RPMI8226 (cell line): ENCODE data around the gene DYRK1A.

ENCODE experiments used
- DNase-seq: peaks from one replicate; pipeline ENCODE4 v3.0.0-alpha.2; 2015

DYRK1A gene

DNA sequence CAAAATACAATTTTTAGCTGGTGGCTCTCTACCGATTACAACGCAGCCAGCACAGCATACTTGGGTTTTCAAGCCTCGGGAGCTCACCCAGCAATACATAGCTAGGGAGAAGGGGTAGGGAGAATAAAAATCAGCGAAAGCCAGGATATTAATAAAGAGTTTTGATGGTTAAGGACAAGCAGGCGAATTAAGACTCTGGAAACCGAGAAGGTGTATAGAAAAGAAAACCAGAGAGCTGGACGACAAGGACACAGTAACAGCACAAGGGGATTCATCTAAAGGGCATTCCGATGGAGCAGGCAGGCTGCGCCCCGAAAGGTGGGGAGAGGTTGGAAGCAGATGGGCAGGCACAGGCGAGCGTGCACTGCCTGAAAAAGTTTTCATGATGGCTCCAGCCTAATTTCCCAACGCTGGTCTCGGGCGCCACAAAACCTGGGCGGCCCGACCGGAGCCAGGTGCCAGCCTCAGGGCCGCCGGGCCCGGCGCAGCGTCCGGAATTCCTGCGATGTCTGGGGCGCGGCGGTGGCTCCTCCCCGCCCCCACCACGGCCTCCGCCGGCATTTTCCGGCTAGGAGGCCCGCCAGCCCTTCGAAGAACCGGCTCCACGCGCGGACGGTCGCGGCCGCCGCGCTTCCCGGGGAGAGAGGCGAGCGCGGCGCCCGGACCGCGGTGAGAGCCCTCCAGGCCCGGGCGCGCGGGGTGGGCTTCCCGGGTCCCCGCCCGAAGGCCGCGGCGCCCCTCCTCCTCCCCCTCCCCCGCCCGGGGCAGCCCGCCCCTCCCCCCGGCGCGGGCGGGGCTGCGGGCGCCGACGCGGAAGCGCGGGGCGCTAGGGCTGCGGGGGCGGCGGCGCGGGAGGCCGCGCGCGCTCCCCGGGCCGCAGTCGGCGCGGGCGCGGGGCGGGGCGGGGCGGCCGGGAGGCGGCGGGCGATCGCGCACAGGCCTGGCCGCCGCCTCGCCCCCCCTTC lies 774 bp upstream of the DYRK1A start:
- peak; percentile 83 for DNase-seq

DNA sequence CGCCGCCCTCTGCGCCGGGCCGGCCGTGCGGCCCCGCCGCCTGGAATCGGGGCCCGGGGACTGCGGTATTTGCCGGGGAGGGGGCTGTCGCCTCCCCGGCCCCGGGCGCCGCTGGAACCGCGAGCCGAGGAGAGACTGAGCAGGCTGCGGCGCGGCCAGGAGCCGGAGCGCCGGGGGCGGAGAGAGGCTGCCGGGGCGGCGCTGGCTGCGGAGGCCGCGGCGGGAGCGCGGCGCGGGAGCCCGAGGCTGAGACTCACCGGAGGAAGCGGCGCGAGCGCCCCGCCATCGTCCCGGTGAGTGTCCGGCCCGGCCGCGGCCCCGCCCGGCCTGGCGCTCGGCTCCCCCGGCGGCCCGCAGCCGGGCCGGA lies 746 bp downstream of the DYRK1A start:
- DNase-seq, result peak; percentile 33

DNA sequence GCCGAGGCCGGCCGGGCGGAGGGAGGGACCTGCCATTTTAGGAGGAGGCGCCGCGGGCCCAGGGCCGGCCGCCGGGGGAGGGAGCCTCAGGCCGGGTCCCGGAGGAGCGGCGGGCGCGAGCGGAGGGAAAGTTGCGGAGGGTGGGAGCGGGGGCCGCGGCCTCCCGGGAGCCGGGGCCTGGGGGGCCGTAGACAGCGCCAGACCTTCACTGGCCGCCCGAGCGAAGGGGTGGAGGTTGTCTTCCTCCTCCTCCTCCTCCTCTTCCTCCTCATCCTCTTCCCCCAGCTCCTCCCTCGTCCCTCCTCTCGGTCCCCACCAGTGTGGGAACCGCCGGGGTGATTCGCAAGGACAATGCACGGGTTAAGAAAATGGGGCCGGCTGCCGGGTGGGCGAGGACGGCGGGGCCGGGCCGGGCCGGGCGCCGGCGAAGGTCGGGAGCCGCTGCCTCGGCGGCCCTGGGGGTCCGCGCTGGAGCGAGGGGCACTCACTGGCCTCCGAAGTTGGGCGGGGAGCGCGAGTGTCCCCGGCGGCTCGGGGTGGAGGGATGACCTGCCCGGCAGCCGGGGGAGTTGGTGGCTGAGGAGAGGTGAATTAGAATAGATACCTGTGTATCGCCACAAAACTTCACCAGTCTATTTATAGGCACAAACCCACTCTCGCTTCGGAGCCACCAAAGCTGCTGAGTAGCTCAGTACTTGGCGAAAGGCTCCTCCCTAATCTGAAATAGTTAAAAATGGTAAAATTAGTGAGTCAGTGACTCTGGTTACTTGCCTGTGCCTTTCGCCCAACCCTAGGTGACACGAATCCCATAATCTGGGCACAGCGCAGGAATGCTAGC lies 1.3 kb downstream of the DYRK1A start:
- peak; percentile 88 for DNase-seq

DNA sequence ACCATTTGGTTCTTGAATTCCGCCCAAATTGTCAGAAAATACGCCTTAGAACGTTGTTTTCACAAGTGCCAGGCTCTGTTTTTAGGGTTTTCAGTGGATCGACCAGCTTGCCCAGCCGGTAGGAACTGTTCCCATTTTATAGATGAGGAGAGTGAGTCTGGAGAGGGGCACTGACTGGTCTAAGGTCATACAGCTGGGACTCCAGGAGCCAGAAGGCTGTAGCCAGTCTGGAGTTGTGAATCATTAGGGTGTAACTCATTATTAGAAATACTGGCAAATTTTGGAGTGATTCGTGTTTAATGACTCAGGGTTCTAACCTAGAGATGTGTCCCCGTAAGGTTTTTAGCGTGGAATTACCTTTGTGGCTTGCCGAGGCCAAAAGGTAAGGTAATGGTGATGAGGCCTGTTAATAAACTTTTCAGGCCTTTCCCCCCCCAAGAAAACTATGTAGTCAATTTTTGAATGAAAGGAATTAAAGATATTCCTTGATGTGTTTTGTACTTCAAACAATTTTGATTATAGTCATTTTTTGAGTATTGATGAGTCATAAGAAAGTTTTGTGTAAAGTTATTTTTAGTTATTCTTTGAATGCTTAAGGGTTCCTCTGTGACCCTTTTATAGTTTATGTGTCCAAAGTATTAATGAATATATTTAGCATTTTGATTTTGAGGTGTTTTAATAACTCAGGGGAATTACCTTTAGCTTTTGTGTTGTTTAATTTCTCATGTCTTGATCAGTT lies 2.1 kb downstream of the DYRK1A start:
- no peak for DNase-seq

DNA sequence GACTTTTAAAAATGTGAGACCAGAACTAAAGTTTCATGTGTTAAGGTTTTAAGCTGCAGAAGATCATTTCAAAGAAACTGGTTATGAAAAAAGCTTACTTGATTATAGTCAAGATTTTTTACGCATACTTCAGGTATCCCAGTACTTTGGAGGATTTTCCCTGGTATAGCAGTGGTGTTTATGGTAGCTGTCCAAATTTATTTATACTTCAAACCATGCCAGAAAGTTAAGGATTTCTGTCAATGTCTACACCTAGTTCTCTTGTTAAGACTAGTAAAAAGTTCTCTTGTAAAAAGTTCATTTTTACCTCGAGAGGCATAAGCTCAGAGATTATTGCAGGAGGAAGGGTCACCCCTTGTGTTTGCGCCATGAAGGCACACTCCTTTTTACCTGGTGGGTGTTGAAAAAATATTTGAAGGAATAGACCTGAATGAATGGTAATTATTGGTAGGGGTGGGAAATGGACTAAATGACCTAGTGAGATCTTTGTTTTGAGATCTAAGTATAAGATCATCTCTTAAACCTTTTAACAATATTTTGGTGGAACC lies 2.8 kb downstream of the DYRK1A start:
- DNase-seq, result no peak

DNA sequence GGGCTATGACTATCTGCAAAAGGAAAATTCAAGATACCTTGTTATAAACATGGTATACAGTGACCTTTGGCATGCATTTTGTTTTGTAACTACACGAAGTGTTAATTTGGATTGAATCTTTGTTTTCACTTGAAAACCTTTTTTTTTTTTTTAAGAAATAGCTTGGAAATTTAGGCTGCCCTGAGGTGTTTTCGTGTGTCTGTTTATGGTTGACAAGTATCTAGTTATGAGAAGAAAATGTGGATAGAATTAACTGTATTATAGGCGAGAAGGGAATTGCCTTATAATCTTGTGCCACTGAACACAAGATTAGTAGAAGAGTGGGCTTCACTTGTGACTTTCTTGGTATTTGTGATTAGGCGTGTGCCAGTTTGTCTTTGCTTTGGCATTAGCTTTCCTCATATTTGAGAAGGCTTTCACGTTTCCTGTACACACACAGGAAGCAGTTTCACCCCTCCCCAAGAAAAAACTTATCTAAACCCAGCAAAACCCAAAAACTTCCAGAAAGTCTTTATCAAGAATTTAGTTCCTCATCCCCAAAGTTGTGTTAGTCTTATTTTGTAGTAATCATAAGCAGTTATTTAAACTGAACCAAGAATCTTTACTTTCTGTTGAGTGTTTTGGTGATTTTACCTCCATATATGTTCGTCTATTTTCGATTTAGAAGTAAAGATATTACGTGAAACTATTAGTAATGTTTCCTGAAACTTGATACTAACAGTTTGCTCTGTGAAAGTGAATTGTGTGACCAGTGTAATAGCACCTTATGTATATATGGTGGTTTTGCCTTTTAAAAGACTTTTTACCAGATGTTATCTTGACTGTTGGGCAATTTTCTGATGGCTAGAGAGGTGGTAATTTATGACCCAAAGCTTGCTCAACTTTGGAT lies 3.8 kb downstream of the DYRK1A start:
- DNase-seq, result no peak

DNA sequence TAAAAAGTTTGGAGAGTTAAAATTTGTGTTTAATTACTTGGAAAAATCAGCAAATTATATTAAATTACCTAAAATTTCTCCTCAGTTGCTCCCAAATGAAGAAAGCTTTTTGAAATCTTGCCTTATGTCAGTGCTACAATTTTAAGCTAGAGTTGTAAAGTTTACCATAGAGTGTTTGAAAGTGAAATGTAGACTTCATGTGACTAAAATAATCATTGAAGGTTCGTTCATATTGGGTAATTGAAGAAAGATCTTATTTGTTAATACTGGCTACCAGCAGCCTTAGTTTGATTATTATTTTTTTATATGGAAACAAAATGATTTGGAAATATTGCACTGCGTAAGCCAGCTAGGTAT lies 4.4 kb downstream of the DYRK1A start:
- DNase-seq, result no peak

DNA sequence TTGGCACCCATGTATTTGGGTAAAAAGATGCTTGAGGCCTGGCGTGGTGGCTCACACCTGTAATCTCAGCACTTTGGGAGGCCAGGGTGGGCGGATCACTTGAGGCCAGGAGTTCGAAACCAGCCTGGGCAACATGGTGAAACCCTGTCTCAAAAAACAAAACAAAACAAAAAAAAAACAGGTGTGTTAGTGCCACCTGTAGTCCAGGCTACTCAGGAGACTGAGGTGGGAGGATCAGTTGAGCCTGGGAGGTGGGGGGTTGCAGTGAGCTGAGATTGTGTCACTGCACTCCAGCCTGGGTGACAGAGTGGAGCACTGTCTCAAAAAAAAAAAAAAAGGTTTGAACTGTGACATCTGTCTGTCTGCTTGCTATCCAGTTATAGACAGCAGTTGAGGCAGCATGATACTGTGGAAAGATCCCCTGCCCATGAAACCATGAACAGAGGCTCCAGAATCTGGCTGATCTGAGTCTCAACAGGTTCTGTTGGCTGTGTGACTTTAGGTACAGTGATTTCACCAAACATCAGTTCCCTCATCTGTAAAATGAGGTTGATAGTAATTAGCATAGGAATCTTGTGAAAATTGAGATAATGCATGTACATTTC lies 5.7 kb downstream of the DYRK1A start:
- no peak for DNase-seq

DNA sequence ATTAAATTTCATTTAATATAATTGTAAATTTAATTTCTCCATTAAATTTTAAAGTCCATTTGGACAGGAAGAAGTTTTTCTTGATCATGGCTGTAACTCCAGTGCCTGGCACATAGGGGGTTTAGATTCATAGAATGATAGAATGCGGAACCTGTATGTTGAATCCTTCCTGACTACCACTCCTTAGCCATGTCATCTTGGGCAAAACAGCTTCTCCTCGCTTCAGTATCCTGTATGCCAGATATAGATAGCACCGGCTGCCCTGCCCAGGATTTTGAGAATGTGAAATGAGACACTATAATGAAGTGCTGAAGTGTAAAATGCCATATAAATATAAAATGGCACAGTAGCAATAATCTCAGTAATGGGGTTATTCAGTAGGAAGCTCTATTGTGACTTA lies 6.4 kb downstream of the DYRK1A start:
- no peak for DNase-seq

DNA sequence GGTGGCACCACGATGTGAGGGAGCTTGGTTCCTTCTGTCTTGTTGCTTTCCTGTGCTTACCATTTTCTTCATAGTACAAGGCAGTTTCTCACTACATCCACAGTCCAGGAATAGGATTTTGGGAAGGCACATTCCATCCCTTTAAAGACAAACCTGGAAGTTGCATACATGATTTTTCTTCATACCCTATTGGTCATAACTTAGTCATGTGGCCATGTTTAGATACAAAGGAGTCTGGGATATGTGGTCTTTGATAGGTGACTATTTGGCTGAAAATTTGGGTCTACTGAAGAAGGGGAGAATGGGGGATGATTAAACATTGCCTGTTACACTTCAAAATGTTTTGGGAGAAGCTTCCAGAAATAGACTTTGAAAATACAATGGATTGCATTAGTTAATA lies 7.0 kb downstream of the DYRK1A start:
- no peak for DNase-seq

DNA sequence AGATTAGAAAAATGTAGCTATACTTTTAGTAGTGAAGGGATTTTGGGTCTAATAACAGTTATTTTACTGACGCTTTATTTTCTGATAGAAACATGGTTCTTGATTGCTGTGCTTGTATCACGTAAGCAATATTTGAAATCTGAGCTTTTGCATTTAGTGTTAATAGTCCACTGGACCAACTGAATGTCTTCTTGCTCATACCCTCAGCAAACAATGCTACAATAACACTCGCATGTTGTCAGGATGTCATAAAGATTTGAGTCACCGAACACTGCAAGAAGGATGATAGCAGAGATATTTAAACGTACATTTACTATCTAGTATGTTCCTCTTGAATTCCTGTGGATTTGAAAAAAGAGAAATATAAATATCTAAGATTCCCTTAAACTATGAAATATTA lies 7.5 kb downstream of the DYRK1A start:
- no peak for DNase-seq

DNA sequence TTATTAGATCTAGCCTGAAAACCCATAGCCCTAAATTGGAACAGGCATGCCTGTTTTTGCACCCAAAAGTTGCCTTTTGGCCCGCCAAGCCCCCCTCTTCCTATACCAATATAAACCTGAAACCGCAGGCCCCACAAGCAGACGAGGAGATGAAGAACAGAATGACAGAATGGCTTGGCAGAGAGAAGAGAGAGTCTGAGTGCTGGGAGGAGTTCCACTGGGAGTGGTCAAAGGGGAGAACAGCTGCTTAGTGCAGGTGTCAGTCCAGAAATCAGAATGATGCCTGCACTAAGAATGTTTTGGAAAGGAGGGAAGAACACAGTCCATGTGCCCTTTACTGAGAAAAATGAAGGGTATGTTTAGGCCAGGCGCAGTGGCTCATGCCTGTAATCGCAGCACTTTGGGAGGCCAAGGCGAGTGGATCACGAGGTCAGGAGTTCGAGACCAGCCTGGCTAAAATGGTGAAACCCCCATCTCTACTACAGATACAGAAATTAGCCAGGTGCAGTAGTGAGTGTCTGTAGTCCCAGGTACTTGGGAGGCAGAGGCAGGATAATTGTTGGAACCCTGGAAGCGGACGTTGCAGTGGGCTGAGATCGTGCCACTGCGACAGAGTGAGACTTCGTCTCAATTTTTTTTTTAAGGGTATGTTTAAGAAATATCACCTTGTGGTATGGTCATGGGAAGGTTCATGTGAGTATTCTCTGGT lies 9.4 kb downstream of the DYRK1A start:
- DNase-seq, result no peak

DNA sequence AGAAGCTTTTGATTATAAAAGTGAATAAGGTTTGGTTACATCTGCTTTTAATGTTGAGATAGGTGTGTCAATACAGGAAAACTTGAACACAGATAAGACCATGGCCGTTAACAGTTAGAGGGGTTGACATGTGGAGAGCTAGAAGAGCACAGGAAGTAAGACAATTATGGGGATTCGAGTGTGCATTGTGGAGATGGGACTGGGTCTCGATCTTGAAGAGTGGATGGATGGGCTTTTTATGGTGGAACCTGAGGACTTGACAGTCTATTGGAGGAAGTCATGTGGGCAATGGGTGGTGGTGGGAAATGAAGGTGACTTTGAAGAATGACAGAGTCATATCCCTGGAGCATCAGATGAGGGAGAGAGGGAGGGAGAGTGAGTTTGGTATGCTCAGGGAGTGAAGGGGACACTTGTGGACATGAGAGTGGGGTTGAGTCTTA lies 12.1 kb downstream of the DYRK1A start:
- no peak for DNase-seq

DNA sequence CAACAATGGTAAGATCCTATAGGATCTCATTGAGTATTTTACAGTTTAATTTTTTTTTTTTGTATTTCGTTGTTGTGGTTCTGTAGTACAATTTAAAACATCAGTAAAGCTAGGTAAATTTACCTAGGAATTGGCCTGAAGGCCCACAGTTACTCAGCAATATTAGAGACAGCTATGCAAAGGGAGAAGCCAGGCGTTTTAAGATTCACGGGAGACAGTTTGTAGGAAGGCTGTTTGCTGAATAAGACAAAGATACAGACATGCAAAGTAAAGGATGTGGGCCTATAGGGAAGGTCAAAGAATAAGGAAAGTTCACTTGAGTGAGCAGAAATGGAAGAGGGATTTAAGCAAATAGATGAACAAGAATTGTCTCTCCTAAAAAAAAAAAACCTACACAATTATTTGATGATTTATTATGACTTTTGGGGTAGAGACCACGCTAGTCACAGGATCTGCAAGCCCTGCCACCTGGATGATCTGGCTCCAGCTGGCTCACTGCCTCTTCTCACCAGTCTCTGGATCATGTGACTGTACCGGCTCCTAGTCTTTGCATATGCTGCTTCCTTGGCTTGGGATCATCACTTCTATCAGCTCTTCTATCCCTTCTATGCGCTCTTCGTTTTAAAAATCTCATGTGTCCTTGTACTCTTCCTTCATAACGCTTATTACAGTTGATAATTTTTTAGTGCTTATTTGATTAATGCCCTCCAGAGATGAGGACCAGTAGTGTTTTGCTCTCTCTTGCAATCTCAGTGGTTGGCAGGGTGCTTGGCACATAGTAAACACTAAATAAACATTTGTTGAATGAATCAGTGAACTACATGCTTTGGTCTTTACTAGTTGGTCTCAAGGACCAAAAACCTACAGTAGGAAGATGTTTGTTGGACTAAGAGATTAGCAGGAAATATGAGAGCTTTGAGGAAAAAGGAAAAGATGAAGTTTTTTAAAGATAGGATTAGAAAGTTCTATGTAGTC lies 14.1 kb downstream of the DYRK1A start:
- DNase-seq, result no peak

DNA sequence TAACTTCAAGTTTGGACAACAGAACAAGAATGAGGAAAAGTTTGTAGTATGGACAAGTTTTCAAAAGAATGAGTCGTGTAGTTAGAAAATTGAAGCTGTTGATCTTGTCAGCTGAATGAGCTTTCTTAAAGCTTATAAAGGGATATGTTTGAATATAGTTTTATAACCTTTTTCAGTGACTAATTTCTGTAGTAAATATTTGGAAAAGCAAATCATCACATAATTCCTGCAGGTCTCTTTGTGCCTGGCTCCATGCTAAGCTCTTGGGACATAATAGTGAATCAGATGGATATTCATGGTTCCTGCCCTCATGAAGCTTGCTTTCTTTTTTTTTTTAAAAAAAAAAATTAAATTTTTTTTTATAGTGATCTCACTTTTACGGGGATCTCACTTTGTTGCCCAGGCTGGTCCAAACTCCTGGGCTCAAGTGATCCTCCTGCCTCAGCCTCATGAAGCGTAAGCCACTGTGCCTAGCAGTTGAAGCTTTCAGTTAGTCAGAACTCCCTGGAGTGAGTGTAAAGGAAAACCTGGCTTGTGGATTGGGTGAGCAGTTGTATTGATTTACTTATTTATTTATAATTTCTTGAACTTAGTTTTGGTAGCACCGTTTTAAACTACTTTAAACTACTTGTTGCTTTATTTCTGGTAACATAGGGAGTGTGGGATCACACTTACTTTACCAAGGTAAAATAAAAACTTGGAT lies 15.5 kb downstream of the DYRK1A start:
- no peak for DNase-seq

DNA sequence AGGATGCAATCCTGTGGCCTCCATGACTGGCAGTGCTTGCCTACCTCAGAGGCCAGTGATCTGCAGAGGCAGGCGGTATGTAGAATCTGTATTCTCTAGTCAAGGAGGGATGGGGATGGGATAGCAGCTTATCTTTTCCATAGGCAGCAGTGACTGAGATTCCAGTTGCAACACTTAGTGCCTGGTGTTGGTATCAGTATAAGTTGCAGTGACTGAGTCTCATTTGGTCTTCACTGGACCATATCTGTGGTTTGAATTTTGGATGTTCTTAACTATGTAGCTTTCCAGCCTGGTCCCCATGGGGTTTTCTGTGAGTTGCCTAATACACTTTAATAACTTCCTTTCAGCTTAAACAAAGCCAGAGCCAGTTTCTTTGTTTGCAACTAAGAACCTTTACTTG lies 16.5 kb downstream of the DYRK1A start:
- DNase-seq, result no peak

DNA sequence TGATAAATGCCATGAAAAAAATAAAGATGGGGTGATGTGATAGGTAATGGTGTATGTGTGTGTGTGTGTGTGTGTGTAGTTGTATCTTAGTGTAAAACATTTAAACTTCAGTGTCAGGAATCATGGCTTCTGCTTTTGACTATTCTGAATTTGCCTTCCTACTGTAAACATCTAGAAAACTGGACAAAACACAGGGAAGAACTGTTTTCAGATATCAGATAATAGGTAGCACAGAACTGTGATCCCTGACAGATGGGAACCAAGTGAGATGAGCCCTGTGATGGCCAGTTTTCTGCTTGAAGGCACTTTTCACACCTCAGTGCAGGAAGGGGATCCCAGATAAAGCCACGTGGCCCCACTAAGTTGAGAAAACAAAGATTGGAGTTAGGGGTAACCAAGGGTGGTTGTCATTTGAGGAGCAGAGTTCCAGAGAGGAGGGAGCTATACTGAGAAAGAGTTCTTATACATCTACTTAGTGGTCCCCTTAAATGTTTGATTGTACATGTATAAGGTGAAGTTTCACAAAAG lies 17.3 kb downstream of the DYRK1A start:
- no peak for DNase-seq

DNA sequence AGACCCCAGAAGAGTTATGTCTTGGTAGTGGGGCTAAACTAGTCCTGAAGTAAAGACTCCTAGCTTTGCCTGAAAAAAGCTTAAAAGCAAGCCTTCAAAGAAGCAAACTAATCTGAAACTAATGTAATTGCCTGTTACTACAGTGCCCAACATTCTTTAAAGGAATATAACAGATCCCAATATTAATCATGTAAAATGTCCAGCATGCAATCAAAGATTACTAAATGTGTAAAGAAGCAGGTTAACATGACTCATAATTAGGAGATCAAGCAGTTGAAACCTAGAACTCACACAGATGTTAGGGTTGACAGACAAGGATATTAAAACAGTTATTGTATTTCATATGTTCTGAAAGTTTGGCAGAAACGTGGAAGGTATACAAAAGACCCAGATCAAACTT lies 17.8 kb downstream of the DYRK1A start:
- DNase-seq, result no peak
